ENCODE measurements around the gene GBE1. TPM values are rescaled to one million over a fixed set of nuclear protein-coding genes. Genes with fewer than 3 reads are reported as not detected.

Gene GBE1
- polyA plus RNA-seq, 1 donor (not counting 4 experiments of a cell fraction or from before 2014, with no cell fraction given) = 30.2 TPM

DNA sequence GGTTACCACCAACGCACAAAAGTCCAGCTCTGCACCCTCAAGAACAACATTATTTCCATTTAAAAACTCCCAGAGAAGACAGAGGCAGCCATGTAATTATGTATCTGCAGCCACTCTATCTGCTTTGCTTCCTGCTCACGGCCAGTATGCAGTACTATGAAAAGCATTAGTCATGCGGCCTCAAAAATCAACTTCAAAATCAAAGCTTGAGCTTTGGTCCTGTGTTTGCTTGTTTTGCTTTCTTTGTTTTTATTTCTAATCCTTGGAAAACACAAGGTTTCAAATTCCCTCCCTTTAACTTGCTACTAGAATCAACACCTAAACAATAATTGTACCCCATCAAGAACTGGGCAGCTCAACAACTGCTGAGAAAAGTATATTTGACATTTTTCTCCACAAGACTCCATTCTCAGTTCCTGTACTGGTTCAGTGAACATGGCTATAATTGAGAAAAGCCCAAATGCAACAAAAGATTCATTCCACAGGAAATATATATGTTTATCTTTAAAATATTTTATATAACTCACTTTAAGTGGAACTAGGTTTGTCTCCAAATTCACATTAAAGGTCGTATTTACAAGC is 37.6 kb downstream of the GBE1 start:
- Histone ChIP-seq H3K36me3 (ENCODE audit: control insufficient read depth in 2 of 2, extremely low read depth in 1 of 2, insufficient read depth in 2 of 2, low read length in 2 of 2) (no peaks in the 10 kb centered on the region), H3K9me1 (ENCODE audit: control insufficient read depth, extremely low read depth, insufficient read depth, low read length) (no peaks in the 10 kb centered on the region), H4K20me1 (ENCODE audit: control insufficient read depth, extremely low read depth, insufficient read depth, low read length) (no peaks in the 10 kb centered on the region), H3K27me3 (ENCODE audit: control insufficient read depth, extremely low read depth, insufficient read depth, low read length) (no peaks in the 10 kb centered on the region), H3K79me2 (ENCODE audit: control insufficient read depth, insufficient read depth, low read length) (no peaks in the 10 kb centered on the region), H2AFZ (ENCODE audit: control insufficient read depth, low read length) (peak overlapping the region; percentile 47), H3K27ac (ENCODE audit: control insufficient read depth, insufficient read depth, low read length) (peak overlapping the region; percentile 23), H3K4me1 (ENCODE audit: control insufficient read depth, extremely low read depth, insufficient read depth, low read length) (peaks cover 13% of the 10 kb centered on the region), H3K4me3 (ENCODE audit: control insufficient read depth in 2 of 3, extremely low read depth in 1 of 3, insufficient read depth in 2 of 3, low read depth in 1 of 3, low read length in 3 of 3) (no peak overlapping the region), H3K4me2 (ENCODE audit: control insufficient read depth, extremely low read depth, insufficient read depth, low read depth, low read length) (peak overlapping the region; percentile 3), H3K9me3 (ENCODE audit: control insufficient read depth, low read depth, low read length) (no peaks in the 10 kb centered on the region), H3K9ac (ENCODE audit: control insufficient read depth, extremely low read depth, insufficient read depth, low read length) (no peak overlapping the region)
- no peak for DNase-seq (ENCODE audit: low read depth, low spot score)
- dilution Hi-C loops (cut with MboI; ENCODE audit: extremely low pct_ligation_motif_present, low sequenced_read_pairs) = no loop called here
- TF ChIP-seq, protein P1, sequence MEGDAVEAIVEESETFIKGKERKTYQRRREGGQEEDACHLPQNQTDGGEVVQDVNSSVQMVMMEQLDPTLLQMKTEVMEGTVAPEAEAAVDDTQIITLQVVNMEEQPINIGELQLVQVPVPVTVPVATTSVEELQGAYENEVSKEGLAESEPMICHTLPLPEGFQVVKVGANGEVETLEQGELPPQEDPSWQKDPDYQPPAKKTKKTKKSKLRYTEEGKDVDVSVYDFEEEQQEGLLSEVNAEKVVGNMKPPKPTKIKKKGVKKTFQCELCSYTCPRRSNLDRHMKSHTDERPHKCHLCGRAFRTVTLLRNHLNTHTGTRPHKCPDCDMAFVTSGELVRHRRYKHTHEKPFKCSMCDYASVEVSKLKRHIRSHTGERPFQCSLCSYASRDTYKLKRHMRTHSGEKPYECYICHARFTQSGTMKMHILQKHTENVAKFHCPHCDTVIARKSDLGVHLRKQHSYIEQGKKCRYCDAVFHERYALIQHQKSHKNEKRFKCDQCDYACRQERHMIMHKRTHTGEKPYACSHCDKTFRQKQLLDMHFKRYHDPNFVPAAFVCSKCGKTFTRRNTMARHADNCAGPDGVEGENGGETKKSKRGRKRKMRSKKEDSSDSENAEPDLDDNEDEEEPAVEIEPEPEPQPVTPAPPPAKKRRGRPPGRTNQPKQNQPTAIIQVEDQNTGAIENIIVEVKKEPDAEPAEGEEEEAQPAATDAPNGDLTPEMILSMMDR (optimal IDR thresholded peaks at IDR 0.05 in 1 of 3, IDR thresholded peaks at IDR 0.05 in 1 of 3, conservative IDR thresholded peaks at IDR 0.05 in 1 of 3; ENCODE audit: extremely low read depth in 1 of 3, insufficient read depth in 2 of 3, low read length in 3 of 3) = no peak
- TF ChIP-seq EZH2 (IDR thresholded peaks at IDR 0.05; ENCODE audit: low read length) = no peak
- FAIRE-seq = no peak

DNA sequence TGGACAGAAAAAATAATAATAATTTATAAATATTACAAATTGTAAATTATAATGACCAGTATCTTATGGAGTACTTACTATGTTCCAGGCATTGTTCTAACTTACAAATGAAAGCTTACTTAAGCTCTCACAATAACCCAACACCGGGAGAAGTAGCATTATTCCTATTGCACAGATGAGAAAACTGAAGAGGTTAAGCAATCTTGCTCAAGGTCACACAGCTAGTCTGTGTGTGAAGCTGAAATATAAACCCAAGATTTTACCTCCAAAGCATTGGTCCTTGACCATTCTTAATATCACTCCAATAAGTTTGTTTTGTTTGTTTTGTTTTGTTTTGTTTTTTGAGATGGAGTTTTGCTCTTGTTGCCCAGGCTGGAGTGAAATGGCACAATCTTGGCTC is 43.1 kb downstream of the GBE1 start:
- Histone ChIP-seq H3K9me3 (ENCODE audit: control insufficient read depth, low read depth, low read length) (no peaks in the 10 kb centered on the region), H3K9me1 (ENCODE audit: control insufficient read depth, extremely low read depth, insufficient read depth, low read length) (no peaks in the 10 kb centered on the region), H3K4me3 (ENCODE audit: control insufficient read depth in 2 of 3, extremely low read depth in 1 of 3, insufficient read depth in 2 of 3, low read depth in 1 of 3, low read length in 3 of 3) (no peak overlapping the region), H3K9ac (ENCODE audit: control insufficient read depth, extremely low read depth, insufficient read depth, low read length) (no peak overlapping the region), H3K79me2 (ENCODE audit: control insufficient read depth, insufficient read depth, low read length) (no peaks in the 10 kb centered on the region), H4K20me1 (ENCODE audit: control insufficient read depth, extremely low read depth, insufficient read depth, low read length) (no peaks in the 10 kb centered on the region), H3K36me3 (ENCODE audit: control insufficient read depth in 2 of 2, extremely low read depth in 1 of 2, insufficient read depth in 2 of 2, low read length in 2 of 2) (no peaks in the 10 kb centered on the region), H3K4me1 (ENCODE audit: control insufficient read depth, extremely low read depth, insufficient read depth, low read length) (no peaks in the 10 kb centered on the region), H2AFZ (ENCODE audit: control insufficient read depth, low read length) (no peak overlapping the region), H3K27me3 (ENCODE audit: control insufficient read depth, extremely low read depth, insufficient read depth, low read length) (no peaks in the 10 kb centered on the region), H3K27ac (ENCODE audit: control insufficient read depth, insufficient read depth, low read length) (no peak overlapping the region), H3K4me2 (ENCODE audit: control insufficient read depth, extremely low read depth, insufficient read depth, low read depth, low read length) (no peak overlapping the region)
- DNase-seq (ENCODE audit: low read depth, low spot score) (no peak), FAIRE-seq (no peak)
- no peak for TF ChIP-seq EZH2 (IDR thresholded peaks at IDR 0.05; ENCODE audit: low read length)
- TF ChIP-seq, protein P1 (optimal IDR thresholded peaks at IDR 0.05 in 1 of 3, IDR thresholded peaks at IDR 0.05 in 1 of 3, conservative IDR thresholded peaks at IDR 0.05 in 1 of 3; ENCODE audit: extremely low read depth in 1 of 3, insufficient read depth in 2 of 3, low read length in 3 of 3) = no peak
- dilution Hi-C loops (cut with MboI; ENCODE audit: extremely low pct_ligation_motif_present, low sequenced_read_pairs) = no loop called here

Data from keratinocyte (primary cell).